ENCODE results near the gene ADIRF. TPM values are rescaled to one million over a fixed set of nuclear protein-coding genes. Genes with fewer than 3 reads are reported as not detected.
"Not testable (repeated sequence)": the region's sequence is repeated elsewhere in the genome, so short reads cannot be mapped to it uniquely, and the experiment has no call there.

ADIRF gene
- total and polyA plus RNA-seq, 2 donors (not counting 1 experiment from before 2014, with no cell fraction given), result not detected

DNA sequence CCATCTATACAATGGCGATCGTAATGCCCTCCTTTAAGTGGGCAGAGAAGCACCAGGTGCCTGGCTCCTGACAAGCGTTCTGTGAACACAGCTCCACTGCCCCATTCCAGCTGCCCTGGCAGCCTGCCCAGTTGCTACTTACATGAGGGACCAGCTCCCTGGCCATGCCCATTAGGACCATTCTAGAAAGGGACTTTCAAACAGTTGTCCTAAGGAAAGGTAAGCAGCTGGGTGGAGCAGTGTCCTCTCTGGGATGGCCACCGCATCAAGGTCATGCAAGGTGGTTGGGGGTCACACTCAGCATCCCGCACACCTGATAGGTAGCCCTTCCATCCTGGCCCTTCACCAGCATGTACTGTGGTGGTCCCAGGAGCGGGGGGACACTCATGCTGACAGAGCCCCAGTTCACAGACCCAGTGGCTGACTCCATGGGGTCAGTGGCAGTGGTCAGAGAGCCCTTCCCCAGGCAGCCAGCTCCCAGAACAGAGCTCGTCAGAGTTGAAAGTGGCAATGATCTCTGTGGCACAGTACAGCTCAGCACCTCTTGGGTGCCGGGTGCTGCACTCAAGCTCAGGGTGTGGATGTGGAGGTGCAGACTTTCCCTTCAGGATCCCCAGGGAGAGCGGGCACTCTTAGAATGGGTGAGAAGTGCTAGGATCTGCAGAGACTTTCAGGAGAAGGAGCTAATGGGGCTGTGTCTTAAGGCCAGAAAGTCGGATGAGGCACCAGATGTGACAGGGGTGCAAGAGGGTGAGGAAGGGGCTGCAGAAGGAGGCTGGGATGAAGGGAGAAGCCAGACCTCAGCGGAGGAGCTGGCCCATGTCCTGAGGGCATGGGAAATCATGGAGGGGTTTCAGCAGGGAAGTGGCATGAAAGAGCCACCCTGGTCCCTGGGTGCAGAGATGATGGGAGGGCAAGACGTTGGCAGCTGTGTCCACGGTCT, 21.8 kb upstream of the ADIRF start:
- no peak overlapping the region for H3K4me3 Mint-ChIP-seq
- Histone ChIP-seq H3K4me3 (ENCODE audit: control extremely low read depth in 1 of 5, extremely low read depth in 1 of 5, insufficient read depth in 1 of 5, low read depth in 2 of 5, low read length in 4 of 5) (no peak overlapping the region), H3K9me3 (ENCODE audit: control extremely low read depth in 1 of 3, control insufficient read depth in 2 of 3, insufficient read depth in 1 of 3, low read length in 2 of 3) (peaks cover 0 to 8% (median 0%) of the 10 kb centered on the region in 3 donors), H3K4me1 (ENCODE audit: control insufficient read depth in 2 of 2, insufficient read depth in 2 of 2, low read length in 2 of 2) (no peaks in the 10 kb centered on the region), H3K36me3 (replicated peaks in 1 of 2; ENCODE audit: control extremely low read depth in 1 of 2, control insufficient read depth in 1 of 2, extremely low read depth in 1 of 2, insufficient read depth in 2 of 2, low read length in 1 of 2) (no peaks in the 10 kb centered on the region), H3K27ac (ENCODE audit: low read length in 2 of 2) (no peak overlapping the region), H3K27me3 (replicated peaks in 1 of 4; ENCODE audit: control extremely low read depth in 1 of 4, control insufficient read depth in 3 of 4, insufficient read depth in 4 of 4, low read length in 3 of 4) (peaks cover 0 to 10% (median 0%) of the 10 kb centered on the region in 4 experiments), H2AFZ (ENCODE audit: insufficient read depth, low read depth, low read length, poor library complexity, severe bottlenecking) (no peak overlapping the region), H3K9ac (ENCODE audit: low read length) (no peak overlapping the region), H3K4me2 (replicated peaks; ENCODE audit: low read depth, low read length, poor library complexity, severe bottlenecking) (no peak overlapping the region), H3K79me2 (ENCODE audit: control insufficient read depth, insufficient read depth, low read length) (no peaks in the 10 kb centered on the region), H4K20me1 (ENCODE audit: control insufficient read depth, insufficient read depth, low read length, poor library complexity, severe bottlenecking) (no peaks in the 10 kb centered on the region)
- no peak for TF ChIP-seq EZH2 (IDR thresholded peaks at IDR 0.05; ENCODE audit: borderline replicate concordance, insufficient read depth, low read depth, low read length, poor library complexity, severe bottlenecking)
- TF ChIP-seq, protein P1, sequence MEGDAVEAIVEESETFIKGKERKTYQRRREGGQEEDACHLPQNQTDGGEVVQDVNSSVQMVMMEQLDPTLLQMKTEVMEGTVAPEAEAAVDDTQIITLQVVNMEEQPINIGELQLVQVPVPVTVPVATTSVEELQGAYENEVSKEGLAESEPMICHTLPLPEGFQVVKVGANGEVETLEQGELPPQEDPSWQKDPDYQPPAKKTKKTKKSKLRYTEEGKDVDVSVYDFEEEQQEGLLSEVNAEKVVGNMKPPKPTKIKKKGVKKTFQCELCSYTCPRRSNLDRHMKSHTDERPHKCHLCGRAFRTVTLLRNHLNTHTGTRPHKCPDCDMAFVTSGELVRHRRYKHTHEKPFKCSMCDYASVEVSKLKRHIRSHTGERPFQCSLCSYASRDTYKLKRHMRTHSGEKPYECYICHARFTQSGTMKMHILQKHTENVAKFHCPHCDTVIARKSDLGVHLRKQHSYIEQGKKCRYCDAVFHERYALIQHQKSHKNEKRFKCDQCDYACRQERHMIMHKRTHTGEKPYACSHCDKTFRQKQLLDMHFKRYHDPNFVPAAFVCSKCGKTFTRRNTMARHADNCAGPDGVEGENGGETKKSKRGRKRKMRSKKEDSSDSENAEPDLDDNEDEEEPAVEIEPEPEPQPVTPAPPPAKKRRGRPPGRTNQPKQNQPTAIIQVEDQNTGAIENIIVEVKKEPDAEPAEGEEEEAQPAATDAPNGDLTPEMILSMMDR (IDR thresholded peaks at IDR 0.05), result no peak
- H3K4me1 Mint-ChIP-seq, result no peaks in the 10 kb centered on the region
- CTCF ChIA-PET, result interaction anchor here (1.7 to 2.1 kb wide), 2 partner anchors 9 to 20 kb away, joined by 5 to 6 read pairs; no protein-coding TSS in a partner anchor
- no peaks in the 10 kb centered on the region for H3K9me3 Mint-ChIP-seq (ENCODE audit: insufficient read depth)
- H3K27ac Mint-ChIP-seq, result no peak overlapping the region
- DNase-seq (no peak), ATAC-seq (ENCODE audit: low read depth) (no peak)
- H3K27me3 Mint-ChIP-seq, result peaks cover 7% of the 10 kb centered on the region
- WGBS (ENCODE audit: insufficient coverage), result 93% methylated on average over 13 of the region's 13 CpGs
- intact Hi-C loops (cut with micrococcal nuclease), result no loop called here
- POLR2A ChIA-PET, result no interaction called here

DNA sequence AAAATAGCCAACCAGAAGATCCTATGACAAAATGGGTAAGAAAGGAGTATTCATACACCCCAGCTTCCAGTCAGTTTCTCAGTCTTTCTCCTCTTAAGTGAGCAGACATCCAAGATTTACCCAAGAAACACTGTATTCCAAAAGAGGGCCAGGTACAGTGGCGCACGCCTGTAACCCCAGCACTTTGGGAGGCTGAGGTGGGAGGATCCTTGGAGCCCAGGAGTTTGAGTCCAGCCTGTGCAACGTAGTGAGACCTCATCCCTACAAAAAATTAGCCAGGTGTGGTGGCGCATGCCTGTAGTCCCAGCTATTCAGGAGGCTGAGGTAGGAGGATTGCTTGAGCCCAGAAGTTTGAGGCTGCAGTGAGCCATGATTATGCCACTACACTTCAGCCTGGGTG, 20.5 kb upstream of the ADIRF start:
- not testable (repeated sequence) for H3K4me1 Mint-ChIP-seq

More for the DNA sequence above, 20.5 kb upstream of the ADIRF start:
- H3K4me1 ChIP-seq (ENCODE audit: control insufficient read depth in 2 of 2, insufficient read depth in 2 of 2, low read length in 2 of 2); H3K27me3 Mint-ChIP-seq; intact Hi-C loops (cut with micrococcal nuclease); H3K9ac ChIP-seq (ENCODE audit: low read length); POLR2A ChIA-PET; H3K4me3 Mint-ChIP-seq; H2AFZ ChIP-seq (ENCODE audit: insufficient read depth, low read depth, low read length, poor library complexity, severe bottlenecking); ATAC-seq (ENCODE audit: low read depth); H3K27ac ChIP-seq (ENCODE audit: low read length in 2 of 2); H3K9me3 Mint-ChIP-seq (ENCODE audit: insufficient read depth); DNase-seq; CTCF ChIA-PET; H3K79me2 ChIP-seq (ENCODE audit: control insufficient read depth, insufficient read depth, low read length); H3K27ac Mint-ChIP-seq; H3K36me3 ChIP-seq (replicated peaks in 1 of 2; ENCODE audit: control extremely low read depth in 1 of 2, control insufficient read depth in 1 of 2, extremely low read depth in 1 of 2, insufficient read depth in 2 of 2, low read length in 1 of 2); H3K4me2 ChIP-seq (replicated peaks; ENCODE audit: low read depth, low read length, poor library complexity, severe bottlenecking); H4K20me1 ChIP-seq (ENCODE audit: control insufficient read depth, insufficient read depth, low read length, poor library complexity, severe bottlenecking); H3K4me3 ChIP-seq (ENCODE audit: control extremely low read depth in 1 of 5, extremely low read depth in 1 of 5, insufficient read depth in 1 of 5, low read depth in 2 of 5, low read length in 4 of 5): not testable (repeated sequence)
- Histone ChIP-seq H3K9me3 (ENCODE audit: control extremely low read depth in 1 of 3, control insufficient read depth in 2 of 3, insufficient read depth in 1 of 3, low read length in 2 of 3) (peaks cover 0 to 17% (median 3%) of the 10 kb centered on the region in 3 donors), H3K27me3 (replicated peaks in 1 of 4; ENCODE audit: control extremely low read depth in 1 of 4, control insufficient read depth in 3 of 4, insufficient read depth in 4 of 4, low read length in 3 of 4) (peaks cover 0 to 10% (median 0%) of the 10 kb centered on the region in 4 experiments)
- 90% methylated on average over 2 of the region's 4 CpGs for WGBS (ENCODE audit: insufficient coverage)

Measured in B cell (primary cell).